A204.1 (cell line): ENCODE data around the gene RPL31.
A peak's percentile ranks its signal among the peaks of the same experiment; 100 is the strongest.
"Not testable (repeated sequence)": the region's sequence is repeated elsewhere in the genome, so short reads cannot be mapped to it uniquely, and the experiment has no call there.

ENCODE experiments used
- FAIRE-seq: peaks from 2 replicates; lab custom pipeline; 2012; peaks lifted over from hg19 to GRCh38; lab: Jason Lieb, UNC

RPL31 gene

GRCh38 chr2:101027852-101028251, 25.8 kb downstream of the RPL31 start:
- no peak for FAIRE-seq

- FAIRE-seq, result no peak
Observed at GRCh38 chr2:101030866-101031554, 28.9 kb downstream of the RPL31 start.

- FAIRE-seq, result no peak
Observed at GRCh38 chr2:101032084-101032776, 30.1 kb downstream of the RPL31 start.

- peak; percentile 83 for FAIRE-seq
Observed at GRCh38 chr2:101036562-101036961, 34.5 kb downstream of the RPL31 start.

- no peak for FAIRE-seq
Observed at GRCh38 chr2:101037161-101037755, 35.2 kb downstream of the RPL31 start.

GRCh38 chr2:101038455-101039255, 36.6 kb downstream of the RPL31 start:
- FAIRE-seq, result no peak

GRCh38 chr2:101040072-101040471, 38.0 kb downstream of the RPL31 start:
- FAIRE-seq, result no peak

GRCh38 chr2:101040761-101041160, 38.7 kb downstream of the RPL31 start:
- FAIRE-seq, result no peak

- FAIRE-seq, result no peak
Observed at GRCh38 chr2:101041413-101041812, 39.3 kb downstream of the RPL31 start.

GRCh38 chr2:101045330-101045729, 43.2 kb downstream of the RPL31 start:
- FAIRE-seq, result no peak

DNA sequence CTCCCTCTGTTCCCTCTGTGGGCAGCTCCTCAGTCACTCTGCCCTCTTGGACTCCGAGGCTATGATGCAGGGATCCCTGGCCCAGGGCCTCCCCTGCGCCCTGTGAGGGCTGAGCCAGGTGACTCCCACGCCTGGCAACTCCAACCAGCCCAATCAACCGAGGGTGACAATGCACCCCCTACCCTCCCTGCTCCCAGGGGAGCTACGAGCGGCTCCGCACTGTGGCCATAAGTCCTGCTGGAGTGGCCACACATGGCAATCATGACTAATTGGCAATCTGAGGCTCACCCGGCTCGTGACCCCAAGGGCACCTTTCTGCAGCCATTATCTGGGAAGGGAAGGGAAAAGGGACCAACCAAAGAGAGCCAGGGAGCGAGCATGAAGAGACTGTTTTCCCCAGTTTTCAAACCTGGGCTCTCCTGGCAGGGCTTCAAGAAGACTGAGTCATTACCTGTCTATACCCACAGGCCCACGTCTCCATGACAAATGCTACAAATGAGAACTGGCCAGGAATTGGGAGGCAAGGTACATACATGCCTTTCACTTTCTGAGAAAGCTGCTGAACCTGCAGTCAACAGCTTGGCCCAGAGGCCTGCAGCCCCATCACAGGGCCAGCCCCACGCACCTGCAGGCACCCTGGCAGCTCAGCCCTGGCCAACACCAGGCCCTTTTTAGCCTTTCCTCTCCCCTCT, 45.1 kb downstream of the RPL31 start:
- no peak for FAIRE-seq

GRCh38 chr2:101047774-101048173, 45.7 kb downstream of the RPL31 start:
- FAIRE-seq, result no peak

GRCh38 chr2:101048756-101049155, 46.7 kb downstream of the RPL31 start:
- FAIRE-seq, result no peak

DNA sequence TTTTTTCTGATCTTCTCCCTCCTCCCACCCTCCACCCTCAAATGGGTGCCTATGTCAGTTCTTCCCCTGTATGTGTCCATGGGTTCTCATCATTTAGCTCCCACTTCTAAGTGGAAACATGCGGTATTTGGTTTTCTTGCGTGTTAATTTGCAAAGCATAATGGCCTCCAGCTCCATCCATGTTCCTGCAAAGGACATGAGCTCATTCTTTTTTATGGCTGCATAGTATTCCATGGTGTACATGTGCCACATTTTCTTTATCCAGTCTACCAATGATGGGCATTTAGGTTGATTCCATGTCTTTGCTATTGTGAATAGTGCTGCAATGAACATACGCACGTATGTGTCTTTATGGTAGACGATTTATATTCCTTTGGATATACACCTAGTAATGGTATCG, 48.8 kb downstream of the RPL31 start:
- FAIRE-seq, result not testable (repeated sequence)

- FAIRE-seq, result no peak
Observed at GRCh38 chr2:101052147-101052546, 50.1 kb downstream of the RPL31 start.

GRCh38 chr2:101053117-101053516, 51.0 kb downstream of the RPL31 start:
- FAIRE-seq, result no peak
